OCI-LY7 (cell line): ENCODE measurements around the gene SREBF1. TPM values are rescaled to one million over a fixed set of nuclear protein-coding genes. Genes with fewer than 3 reads are reported as not detected.

Source experiments
- BruUV-seq: library from RNA; stranded (reverse); fragments of 400-500 nt; replicated peaks from 2 replicates; lab custom pipeline; 2021; lab: Mats Ljungman, UMichigan
- CTCF ChIA-PET: fragments of 300-600 bp; sonication (Branson Sonifier 250); formaldehyde crosslinking; loops from one replicate; lab custom pipeline; 2022; ENCODE audit warnings: antibody characterized with exemption; ENCODE audit not compliant: unreplicated experiment; lab: Charles Lee
- POLR2A ChIA-PET: fragments of 300-600 bp; sonication (Branson Sonifier 250); formaldehyde crosslinking; loops from one replicate; lab custom pipeline; 2022; ENCODE audit warnings: antibody characterized with exemption; lab: Charles Lee
- DNase-seq: peaks from one replicate; pipeline ENCODE4 v3.0.0-alpha.2; 2015; ENCODE audit warnings: low spot score
- H2AFZ ChIP-seq: fragments of 200-600 bp; sonication (generic), shearing (Covaris generic); 2 replicates; pipeline ENCODE4 v1.6.1; 2014; ENCODE audit warnings: mild to moderate bottlenecking, antibody characterized with exemption, low read length, moderate library complexity
- H3K27ac ChIP-seq: fragments of 200-600 bp; sonication (generic); 2 replicates; pipeline ENCODE4 v1.5.1; 2014; ENCODE audit warnings: mixed run types, low read depth, mild to moderate bottlenecking, moderate library complexity, low read length, inconsistent platforms; ENCODE audit not compliant: poor library complexity, severe bottlenecking
- H3K36me3 ChIP-seq: fragments of 200-600 bp; sonication (generic); 2 replicates; pipeline ENCODE4 v1.6.1; 2014; ENCODE audit warnings: mild to moderate bottlenecking, antibody characterized with exemption, low read length, moderate library complexity, mixed read lengths; ENCODE audit not compliant: insufficient read depth
- H3K4me1 ChIP-seq: fragments of 200-600 bp; sonication (generic); 2 replicates; pipeline ENCODE4 v1.5.1; 2014; ENCODE audit warnings: mild to moderate bottlenecking, low read length; ENCODE audit not compliant: insufficient read depth, poor library complexity, severe bottlenecking
- H3K4me2 ChIP-seq: fragments of 200-600 bp; sonication (generic); 2 replicates; pipeline ENCODE4 v1.6.1; 2014; ENCODE audit warnings: mild to moderate bottlenecking, low read length
- H3K4me3 ChIP-seq: fragments of 200-600 bp; sonication (generic); 2 replicates; pipeline ENCODE4 v1.5.1; 2014; ENCODE audit warnings: mild to moderate bottlenecking, low read depth, low read length; ENCODE audit not compliant: poor library complexity, severe bottlenecking
- H3K79me2 ChIP-seq: fragments of 200-600 bp; sonication (generic); 2 replicates; pipeline ENCODE4 v1.6.1; 2016; ENCODE audit warnings: low read depth, mild to moderate bottlenecking, low read length, moderate library complexity, mixed read lengths; ENCODE audit not compliant: insufficient read depth
- H3K9me2 ChIP-seq: fragments of 200-600 bp; sonication (generic); 2 replicates; pipeline ENCODE4 v1.6.1; 2016; ENCODE audit warnings: mild to moderate bottlenecking, low read length, mixed read lengths; ENCODE audit not compliant: insufficient read depth
- H3K9me3 ChIP-seq: fragments of 200-600 bp; sonication (generic); 2 replicates; pipeline ENCODE4 v1.6.1; 2014; ENCODE audit warnings: mild to moderate bottlenecking, mixed run types, low read length, mixed read lengths
- H4K20me1 ChIP-seq: fragments of 200-600 bp; sonication (generic); 2 replicates; pipeline ENCODE4 v1.6.1; 2014; ENCODE audit warnings: mild to moderate bottlenecking, antibody characterized with exemption, low read length, moderate library complexity, mixed read lengths; ENCODE audit not compliant: insufficient read depth
- EZH2phosphoT487 ChIP-seq: fragments of 200-600 bp; sonication (generic); IDR thresholded peaks from 2 replicates; pipeline ENCODE4 v1.6.1; 2018; ENCODE audit warnings: low read depth, borderline replicate concordance, mild to moderate bottlenecking, mixed run types, antibody characterized with exemption, low read length, moderate library complexity, mixed read lengths
- intact Hi-C: fragments of 100-400 bp; cut with micrococcal nuclease; formaldehyde crosslinking; loops from one replicate; pipeline ENCODE4 v1.10.0; 2022; ENCODE audit not compliant: unreplicated experiment
- total RNA-seq, 2 experiments: library from RNA; depleted of rRNA in 1 of 2; stranded (reverse); fragments of >200 nt in 1 of 2; shearing (Covaris generic) in 1 of 2; gene quantifications; 2 replicates each; pipeline ENCODE4 v1.2.3, GENCODE V29; 2014 to 2022
- TF ChIP-seq, protein P1 (sequence below): fragments of 200-600 bp; sonication (generic); conservative IDR thresholded peaks from 2 replicates; pipeline ENCODE4 v1.5.1; 2014; ENCODE audit warnings: mild to moderate bottlenecking, antibody characterized with exemption, low read length, moderate library complexity, mixed read lengths

Gene SREBF1
- total RNA-seq, 2 experiments from 2014 or later: 70.4 to 187 TPM

DNA sequence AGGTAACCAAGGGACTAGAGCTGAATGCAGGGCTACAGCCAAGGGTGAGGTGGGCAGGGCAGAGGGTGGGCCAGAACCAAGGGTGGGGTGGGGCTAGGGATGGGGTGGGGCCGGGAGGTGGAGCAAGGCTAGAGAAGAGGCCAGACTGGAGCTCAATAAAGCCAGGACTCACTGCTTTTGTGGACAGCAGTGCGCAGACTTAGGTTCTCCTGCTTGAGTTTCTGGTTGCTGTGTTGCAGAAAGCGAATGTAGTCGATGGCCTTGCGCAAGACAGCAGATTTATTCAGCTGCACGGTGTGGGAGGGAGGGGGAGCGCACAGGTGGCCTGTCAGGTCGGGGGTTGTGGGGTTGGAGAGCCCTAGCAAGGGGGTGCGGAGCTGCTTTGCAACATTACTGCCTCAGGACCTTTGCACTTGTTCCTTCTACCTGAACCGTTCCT lies 18.7 kb downstream of the SREBF1 start:
- Histone ChIP-seq H4K20me1 (peaks cover 20% of the 10 kb centered on the region; the same call in 1 of the 2 replicates), H3K79me2 (peaks cover 26% of the 10 kb centered on the region), H3K9me3 (no peaks in the 10 kb centered on the region), H3K4me2 (no peak overlapping the region), H2AFZ (no peak overlapping the region), H3K27ac (no peak overlapping the region), H3K4me1 (peaks cover 36% of the 10 kb centered on the region), H3K36me3 (peaks cover 90% of the 10 kb centered on the region), H3K4me3 (no peak overlapping the region), H3K9me2 (no peaks in the 10 kb centered on the region)
- ChIA-PET CTCF (interaction anchor here (0.6 kb wide), 2 partner anchors 60 to 168 kb away, joined by 3 to 13 read pairs; no protein-coding TSS in a partner anchor), POLR2A (interaction anchor here (0.6 to 1.8 kb wide), 2 partner anchors 18 to 101 kb away, joined by 3 to 5 read pairs; no protein-coding TSS in a partner anchor)
- BruUV-seq: no TSS peak
- intact Hi-C loops: no loop called here
- DNase-seq: peak; percentile 56
- no peak for TF ChIP-seq EZH2phosphoT487
- TF ChIP-seq, protein P1, sequence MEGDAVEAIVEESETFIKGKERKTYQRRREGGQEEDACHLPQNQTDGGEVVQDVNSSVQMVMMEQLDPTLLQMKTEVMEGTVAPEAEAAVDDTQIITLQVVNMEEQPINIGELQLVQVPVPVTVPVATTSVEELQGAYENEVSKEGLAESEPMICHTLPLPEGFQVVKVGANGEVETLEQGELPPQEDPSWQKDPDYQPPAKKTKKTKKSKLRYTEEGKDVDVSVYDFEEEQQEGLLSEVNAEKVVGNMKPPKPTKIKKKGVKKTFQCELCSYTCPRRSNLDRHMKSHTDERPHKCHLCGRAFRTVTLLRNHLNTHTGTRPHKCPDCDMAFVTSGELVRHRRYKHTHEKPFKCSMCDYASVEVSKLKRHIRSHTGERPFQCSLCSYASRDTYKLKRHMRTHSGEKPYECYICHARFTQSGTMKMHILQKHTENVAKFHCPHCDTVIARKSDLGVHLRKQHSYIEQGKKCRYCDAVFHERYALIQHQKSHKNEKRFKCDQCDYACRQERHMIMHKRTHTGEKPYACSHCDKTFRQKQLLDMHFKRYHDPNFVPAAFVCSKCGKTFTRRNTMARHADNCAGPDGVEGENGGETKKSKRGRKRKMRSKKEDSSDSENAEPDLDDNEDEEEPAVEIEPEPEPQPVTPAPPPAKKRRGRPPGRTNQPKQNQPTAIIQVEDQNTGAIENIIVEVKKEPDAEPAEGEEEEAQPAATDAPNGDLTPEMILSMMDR: no peak

DNA sequence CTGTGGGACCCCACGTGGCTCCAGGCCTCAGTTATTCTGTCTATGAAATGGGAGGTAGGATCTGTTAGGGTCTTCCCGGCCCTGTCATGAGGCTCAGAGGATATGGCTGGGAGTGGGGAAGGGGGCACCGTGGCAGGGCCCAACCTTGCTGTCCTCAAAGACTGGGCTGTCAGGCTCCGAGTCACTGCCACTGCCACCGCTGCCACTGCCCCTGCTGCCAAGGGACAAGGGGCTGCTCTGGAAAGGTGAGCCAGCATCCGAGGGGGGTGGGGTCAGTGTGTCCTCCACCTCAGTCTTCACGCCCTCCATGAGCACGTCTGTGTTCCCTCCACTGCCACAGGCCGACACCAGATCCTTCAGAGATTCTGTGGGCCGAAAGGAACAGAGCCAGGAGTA lies 19.2 kb downstream of the SREBF1 start:
- H3K36me3 ChIP-seq: peaks cover 90% of the 10 kb centered on the region
- peaks cover 14% of the 10 kb centered on the region; the same call in 1 of the 2 replicates for H4K20me1 ChIP-seq
- no peak overlapping the region for H2AFZ ChIP-seq
- no peak for TF ChIP-seq EZH2phosphoT487
- H3K4me1 ChIP-seq: peaks cover 30% of the 10 kb centered on the region
- CTCF ChIA-PET: interaction anchor here (0.6 kb wide), 2 partner anchors 60 to 168 kb away, joined by 3 to 13 read pairs; no protein-coding TSS in a partner anchor
- peaks cover 21% of the 10 kb centered on the region; the same call in 1 of the 2 replicates for H3K79me2 ChIP-seq
- H3K4me3 ChIP-seq: no peak overlapping the region
- intact Hi-C loops: no loop called here
- no peaks in the 10 kb centered on the region for H3K9me2 ChIP-seq
- BruUV-seq: no TSS peak
- H3K9me3 ChIP-seq: no peaks in the 10 kb centered on the region
- no peak overlapping the region for H3K27ac ChIP-seq
- POLR2A ChIA-PET: interaction anchor here (0.6 to 1.8 kb wide), 2 partner anchors 18 to 101 kb away, joined by 3 to 5 read pairs; no protein-coding TSS in a partner anchor
- DNase-seq: no peak
- H3K4me2 ChIP-seq: no peak overlapping the region

DNA sequence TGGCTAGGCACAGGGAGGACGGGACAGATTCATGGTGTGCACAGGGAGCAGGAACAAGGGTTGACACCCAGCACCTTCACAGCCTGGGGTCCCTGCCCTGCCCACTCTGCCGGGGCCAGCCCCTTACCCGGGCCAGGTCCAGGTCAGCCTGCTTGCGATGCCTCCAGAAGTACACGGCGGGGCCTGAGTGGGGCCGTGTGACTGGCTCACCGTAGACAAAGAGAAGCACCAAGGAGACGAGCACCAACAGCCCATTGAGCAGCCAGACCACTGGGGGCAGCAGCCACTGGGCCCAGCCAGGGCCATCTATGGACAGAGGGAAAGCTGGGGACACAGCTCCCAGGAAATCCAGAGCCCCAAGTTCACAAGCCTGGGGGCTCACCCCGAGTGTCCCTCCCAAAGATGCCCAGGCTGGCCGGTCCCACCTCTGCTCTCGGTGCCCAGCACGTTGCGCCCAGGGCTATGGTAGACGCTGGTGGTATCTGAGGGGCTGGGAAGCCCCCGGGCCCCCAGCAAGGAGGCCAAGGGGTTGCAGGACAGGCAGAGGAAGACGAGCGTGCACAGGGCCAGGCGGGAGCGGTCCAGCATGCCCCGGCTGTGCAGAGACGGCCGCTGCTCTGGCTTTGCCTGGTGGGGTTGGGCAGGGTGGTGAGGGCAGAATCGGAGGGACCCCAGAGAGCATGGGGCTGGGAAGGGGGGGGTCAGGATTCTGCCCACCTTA lies 19.8 kb downstream of the SREBF1 start:
- Histone ChIP-seq H3K27ac (no peak overlapping the region), H3K4me3 (no peak overlapping the region), H3K36me3 (peaks cover 90% of the 10 kb centered on the region), H3K4me1 (peaks cover 27% of the 10 kb centered on the region), H3K4me2 (no peak overlapping the region), H3K79me2 (peaks cover 15% of the 10 kb centered on the region; the same call in 1 of the 2 replicates), H2AFZ (no peak overlapping the region), H4K20me1 (peaks cover 9% of the 10 kb centered on the region; the same call in 1 of the 2 replicates), H3K9me2 (no peaks in the 10 kb centered on the region), H3K9me3 (no peaks in the 10 kb centered on the region)
- POLR2A ChIA-PET: no interaction called here
- BruUV-seq: no TSS peak
- no peak for DNase-seq
- TF ChIP-seq, protein P1: no peak
- TF ChIP-seq EZH2phosphoT487: no peak
- CTCF ChIA-PET: interaction anchor here (0.6 kb wide), 1 partner anchor 169 kb away, joined by 13 read pairs; no protein-coding TSS in a partner anchor
- intact Hi-C loops: no loop called here
